Amniotic stem cell (primary cell): ENCODE results near the gene FEZF1.
"Not testable (repeated sequence)": the region's sequence is repeated elsewhere in the genome, so short reads cannot be mapped to it uniquely, and the experiment has no call there.

Experiments
- DNase-seq: peaks from one replicate; lab custom pipeline; 2025; lab: John Stamatoyannopoulos, UW

FEZF1 gene

DNA sequence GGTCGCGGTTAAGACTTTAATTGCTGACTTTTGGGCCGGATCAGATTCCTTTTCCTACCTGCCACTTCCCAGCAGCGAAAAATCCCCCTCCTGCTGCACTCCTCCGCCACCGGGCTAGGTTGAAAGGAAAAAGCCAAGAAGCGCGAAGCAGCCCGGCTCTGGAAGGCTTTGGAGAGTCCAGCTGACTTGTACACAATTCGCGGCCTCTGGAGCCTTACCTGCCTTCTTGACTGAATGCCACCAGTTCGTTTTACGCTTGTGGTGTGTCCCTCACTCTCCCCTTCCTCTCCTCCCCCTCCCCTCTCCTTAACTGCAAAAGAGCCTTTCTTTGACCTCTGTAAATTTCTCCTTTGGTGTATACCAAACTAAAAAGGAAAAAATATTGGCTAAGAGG lies 2.7 kb upstream of the FEZF1 start:
- no peak for DNase-seq

DNA sequence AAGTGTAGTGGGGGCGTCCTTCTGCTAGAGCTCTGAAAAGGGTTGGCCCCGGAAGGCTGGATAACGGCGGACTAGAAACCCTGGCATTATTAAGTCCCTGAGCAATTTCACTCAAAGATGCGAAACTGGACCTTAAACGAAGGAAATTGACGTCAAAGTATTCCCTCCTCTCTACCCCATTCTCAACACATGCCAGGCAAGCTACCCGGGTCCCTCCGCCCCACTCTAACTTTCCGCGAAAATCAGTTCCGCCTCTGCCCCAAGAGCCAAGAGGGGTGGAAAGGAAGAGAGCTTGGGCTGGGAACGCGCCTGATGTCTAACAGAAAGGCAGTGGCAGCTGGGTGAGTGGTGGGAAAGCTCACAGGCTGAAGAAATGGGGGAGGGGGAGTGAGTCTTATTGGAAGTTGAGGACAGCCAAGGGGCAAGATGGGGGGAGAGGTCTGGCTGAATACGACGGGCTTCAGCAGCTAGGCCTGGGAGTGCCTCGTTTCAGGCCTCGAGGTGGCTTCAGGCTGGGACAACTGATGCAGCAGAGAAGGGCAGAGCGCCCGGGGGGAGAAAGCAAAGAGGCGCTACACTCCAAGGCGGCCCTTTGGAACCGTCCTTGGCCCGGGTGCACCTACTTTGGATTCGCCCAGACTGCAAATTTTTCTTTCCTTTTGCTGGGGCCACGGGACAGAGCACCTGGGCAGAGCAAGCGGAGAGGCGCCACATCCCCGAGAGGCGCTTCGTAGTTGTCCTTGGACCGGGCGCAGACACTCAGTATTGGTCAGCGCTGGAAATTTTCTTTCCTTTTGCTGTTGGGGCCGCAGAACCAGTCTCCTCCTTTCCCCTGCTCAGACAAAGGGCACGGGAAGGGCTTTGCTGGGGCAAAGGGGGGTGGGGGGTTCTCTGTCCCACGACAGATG lies 2.0 kb upstream of the FEZF1 start:
- no peak for DNase-seq

DNA sequence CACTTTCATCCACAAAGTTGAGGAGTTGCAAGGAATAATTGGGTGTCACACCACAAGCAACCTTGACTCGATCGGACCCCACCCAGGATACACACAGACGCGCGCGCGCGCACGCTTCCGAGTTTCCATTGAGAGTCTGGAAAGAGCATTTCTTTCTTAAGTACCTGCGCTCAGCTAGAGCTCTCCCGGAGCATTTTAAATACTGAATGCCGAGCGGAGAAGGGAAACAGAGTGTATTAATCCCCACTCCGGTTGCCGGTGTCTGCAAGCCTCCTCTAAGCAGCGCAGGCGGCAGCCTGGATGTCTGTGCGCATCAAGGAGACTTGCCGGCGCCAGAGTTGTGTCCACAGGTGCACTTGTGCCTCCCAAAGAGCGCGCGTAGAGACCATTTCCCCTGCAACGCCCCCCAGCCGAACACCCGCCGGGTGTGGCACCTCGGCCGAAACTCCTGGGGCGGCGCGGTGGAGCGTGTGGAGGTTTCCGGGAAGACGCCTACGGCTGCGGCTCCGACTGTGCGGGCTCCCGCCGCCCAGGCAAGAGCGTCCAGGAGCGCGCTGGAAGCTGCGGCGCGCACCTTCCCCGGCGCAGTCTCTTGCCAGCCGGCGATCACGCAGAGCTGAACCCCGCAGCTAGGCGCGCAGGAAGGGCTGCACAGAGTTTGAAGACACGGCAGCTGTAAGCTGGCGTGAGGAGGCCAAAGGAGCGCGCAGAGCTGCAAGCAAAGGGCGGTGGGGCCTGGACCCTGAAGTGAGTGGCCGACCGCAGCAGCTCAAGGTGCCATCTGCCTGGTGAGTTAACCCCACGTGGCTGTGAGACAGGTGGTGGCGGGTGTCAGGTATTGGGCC lies 1.1 kb upstream of the FEZF1 start:
- DNase-seq, result no peak

- DNase-seq, result no peak
Measured at GRCh38 chr7:122304996-122305421, 459 bp upstream of the FEZF1 start.

DNA sequence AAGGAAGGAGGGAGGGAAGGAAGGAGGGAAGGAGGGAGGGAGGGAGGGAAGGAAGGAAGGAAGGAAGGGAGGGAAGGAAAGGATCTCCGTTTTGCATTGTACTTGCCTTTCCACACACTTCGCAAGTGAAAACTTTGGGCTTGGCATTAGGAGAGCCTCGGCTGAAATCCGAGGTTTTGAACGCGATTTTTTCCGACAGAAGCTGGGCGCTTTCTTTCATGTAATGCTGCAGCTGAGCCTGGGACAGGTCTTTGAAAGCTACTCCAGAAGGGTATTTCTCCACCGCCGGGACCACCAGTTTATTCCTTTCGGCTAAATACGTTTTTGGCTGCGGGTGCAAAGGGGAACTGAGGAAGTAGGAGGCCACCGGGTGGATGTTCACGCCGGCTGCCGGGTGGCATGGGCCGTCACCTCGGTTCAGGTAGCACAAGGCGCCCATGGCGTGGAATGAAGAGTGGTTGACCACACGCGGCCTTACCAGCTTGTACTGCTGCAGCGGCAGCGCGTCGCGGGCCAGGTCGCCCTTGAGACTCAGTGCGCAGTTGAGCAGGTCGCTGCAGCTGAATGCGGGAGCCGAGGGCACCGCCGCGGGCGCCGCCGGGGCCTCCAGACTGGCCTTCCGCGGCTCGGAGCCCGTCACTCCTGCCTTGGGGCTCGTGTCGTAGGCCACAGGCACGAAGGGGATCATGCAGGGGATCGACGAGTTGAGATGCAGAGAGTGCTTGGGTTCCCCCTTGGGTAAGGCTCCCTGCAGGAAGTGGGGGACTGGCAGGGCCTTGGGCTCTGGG lies 825 bp downstream of the FEZF1 start:
- DNase-seq, result no peak

- no peak for DNase-seq
Measured at GRCh38 chr7:122302761-122303530, 1.6 kb downstream of the FEZF1 start.

GRCh38 chr7:122301858-122302760 lies 2.4 kb downstream of the FEZF1 start:
- DNase-seq, result no peak

DNA sequence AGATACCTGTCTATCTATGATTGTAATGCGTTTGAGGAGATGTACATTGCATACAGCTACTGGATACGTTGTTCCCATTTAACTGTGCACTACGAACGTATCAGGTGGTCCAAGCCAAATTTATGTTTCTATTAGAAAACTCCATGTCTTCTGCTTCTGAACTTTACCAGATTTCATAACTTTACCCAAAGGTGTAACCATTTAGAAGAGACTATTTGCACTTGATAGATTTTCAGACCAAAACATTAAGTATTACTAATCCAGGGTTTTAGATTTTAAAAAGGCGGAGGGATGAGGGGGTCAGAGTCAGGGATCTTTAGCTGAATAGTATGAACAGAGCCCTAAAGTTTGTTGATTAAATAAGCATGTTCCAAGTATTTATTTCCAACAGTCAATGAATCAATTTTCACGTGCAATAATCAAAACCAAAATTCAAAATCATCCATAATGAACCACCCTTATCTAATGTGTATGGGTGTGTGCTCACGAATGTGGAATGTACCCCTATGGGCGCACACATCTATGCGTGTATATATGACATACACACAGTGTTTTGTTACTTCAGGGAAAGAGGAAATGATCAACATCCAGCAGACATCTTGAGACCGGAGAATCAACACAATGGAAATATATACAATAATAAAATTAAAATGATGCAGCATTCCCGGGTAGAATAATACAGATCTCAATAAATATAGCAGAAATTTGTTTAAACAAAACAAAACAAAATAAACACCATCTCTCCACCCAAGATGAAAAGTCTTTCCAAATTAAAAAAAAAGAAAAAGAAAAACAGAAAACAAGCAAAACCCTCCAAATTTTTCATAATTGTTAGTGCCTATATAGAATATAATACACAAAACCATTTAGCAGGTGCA lies 3.4 kb downstream of the FEZF1 start:
- no peak for DNase-seq

- DNase-seq, result no peak
Measured at GRCh38 chr7:122300211-122300932, 4.2 kb downstream of the FEZF1 start.

- no peak for DNase-seq
Measured at GRCh38 chr7:122299624-122300210, 4.8 kb downstream of the FEZF1 start.

GRCh38 chr7:122298618-122299017 lies 5.9 kb downstream of the FEZF1 start:
- DNase-seq, result no peak

DNA sequence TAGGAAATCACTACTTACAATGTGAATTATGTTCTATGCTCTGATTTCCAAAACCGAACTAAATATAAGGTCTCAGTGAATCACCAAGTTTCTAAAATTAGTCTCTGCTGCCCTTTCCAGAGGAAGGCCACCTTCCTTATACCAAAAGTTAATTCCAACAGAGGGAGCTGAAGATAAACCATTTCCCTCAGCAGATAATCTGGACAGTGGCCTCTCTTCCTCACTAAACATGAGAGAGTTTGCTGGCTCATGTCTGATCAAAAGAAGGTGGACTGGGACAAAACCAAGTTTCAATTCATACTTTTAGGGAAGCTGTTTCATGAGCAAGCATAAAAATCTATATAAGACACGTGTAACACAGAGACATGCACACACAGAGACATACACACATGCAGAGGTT lies 6.4 kb downstream of the FEZF1 start:
- DNase-seq, result no peak

DNA sequence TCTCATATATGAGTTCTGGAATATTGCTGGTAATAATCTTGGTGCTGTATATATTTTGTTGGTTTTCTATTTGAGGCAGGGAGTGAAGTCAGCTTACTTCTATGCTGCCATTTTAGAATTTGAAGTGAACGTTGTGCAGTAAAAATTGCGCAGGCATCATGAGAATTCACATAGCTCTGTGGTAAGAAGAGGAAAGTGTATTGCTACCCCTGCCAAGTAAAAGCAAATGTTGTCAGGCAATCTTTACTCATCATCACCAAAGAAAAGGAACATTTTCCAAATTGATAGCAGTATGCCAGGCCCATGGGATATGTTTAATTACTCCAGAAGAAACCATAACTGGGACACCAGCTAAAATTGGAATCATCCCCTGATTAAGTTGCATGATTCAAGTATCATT lies 13.4 kb downstream of the FEZF1 start:
- no peak for DNase-seq

- no peak for DNase-seq
Measured at GRCh38 chr7:122290476-122290875, 14.1 kb downstream of the FEZF1 start.

GRCh38 chr7:122289426-122289825 lies 15.1 kb downstream of the FEZF1 start:
- no peak for DNase-seq

- not testable (repeated sequence) for DNase-seq
Measured at GRCh38 chr7:122284608-122285007, 19.9 kb downstream of the FEZF1 start.

DNA sequence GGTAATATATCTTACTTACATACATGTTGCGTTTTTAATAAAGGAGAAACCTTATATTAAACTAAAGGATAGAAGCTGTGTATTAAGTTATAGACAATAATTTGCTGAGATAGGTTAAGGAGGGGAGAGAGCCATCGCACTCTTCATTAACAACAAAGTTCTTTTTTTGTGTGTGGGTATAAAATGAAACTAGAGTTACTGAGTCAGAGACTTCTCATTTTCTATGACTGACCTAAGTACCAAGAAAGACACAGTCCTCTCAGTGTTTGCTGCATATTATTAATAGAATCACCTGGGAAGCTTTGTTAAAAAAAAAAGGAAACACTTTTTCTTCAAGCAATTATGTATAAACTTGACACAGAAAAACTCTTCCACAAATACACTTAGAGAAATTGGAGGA lies 31.4 kb downstream of the FEZF1 start:
- DNase-seq, result no peak

DNA sequence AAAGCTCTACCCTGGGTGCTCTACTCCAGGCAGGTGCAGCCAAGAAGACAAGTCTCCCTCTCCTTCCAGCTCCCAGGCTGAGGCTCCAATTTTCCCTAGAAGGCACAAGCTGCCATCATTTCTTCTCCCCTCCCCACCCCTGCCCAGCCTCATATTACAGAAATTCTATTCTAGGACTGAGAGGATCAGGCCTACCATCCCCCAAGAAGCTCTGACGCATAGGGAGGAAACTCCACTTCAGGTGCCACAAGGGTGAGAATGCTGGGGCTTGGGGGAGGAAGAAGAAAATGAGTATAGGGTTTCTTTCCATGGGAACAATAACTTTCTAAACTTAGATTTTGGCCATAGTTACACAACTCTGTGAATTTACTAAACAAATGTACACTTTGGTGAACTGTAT lies 35.3 kb downstream of the FEZF1 start:
- DNase-seq, result no peak
